Bronchial epithelial cell (primary cell): ENCODE measurements around the gene C14orf132. TPM values are rescaled to one million over a fixed set of nuclear protein-coding genes. Genes with fewer than 3 reads are reported as not detected.

ENCODE experiments used
- DNase-seq: peaks from one replicate; pipeline ENCODE4 v3.0.0-alpha.2; 2010; ENCODE audit warnings: low read depth
- FAIRE-seq: peaks from 2 replicates; lab custom pipeline; 2011; peaks lifted over from hg19 to GRCh38; lab: Jason Lieb, UNC
- H3K27me3 ChIP-seq: 2 replicates; pipeline ENCODE4 v1.5.1; 2011; ENCODE audit warnings: low read length; ENCODE audit not compliant: control insufficient read depth, insufficient read depth
- H3K36me3 ChIP-seq: 2 replicates; pipeline ENCODE4 v1.5.1; 2011; ENCODE audit warnings: low read length; ENCODE audit not compliant: control insufficient read depth, insufficient read depth
- H3K4me3 ChIP-seq: 2 replicates; pipeline ENCODE4 v1.5.1; 2011; ENCODE audit warnings: mild to moderate bottlenecking, low read depth, low read length, control low read depth
- CTCF ChIP-seq: IDR thresholded peaks from 2 replicates; pipeline ENCODE4 v1.5.1; 2011; ENCODE audit warnings: mild to moderate bottlenecking, moderate library complexity, low read length, control low read depth, inconsistent platforms; ENCODE audit not compliant: insufficient read depth, severe bottlenecking
- total RNA-seq: library from RNA; depleted of rRNA; stranded (reverse); fragments of >200 nt; gene quantifications from 2 replicates; pipeline ENCODE4 v1.2.1, GENCODE V29; 2014

The C14orf132 gene
- total RNA-seq, 1 donor from 2014 or later, result 1.1 TPM

DNA sequence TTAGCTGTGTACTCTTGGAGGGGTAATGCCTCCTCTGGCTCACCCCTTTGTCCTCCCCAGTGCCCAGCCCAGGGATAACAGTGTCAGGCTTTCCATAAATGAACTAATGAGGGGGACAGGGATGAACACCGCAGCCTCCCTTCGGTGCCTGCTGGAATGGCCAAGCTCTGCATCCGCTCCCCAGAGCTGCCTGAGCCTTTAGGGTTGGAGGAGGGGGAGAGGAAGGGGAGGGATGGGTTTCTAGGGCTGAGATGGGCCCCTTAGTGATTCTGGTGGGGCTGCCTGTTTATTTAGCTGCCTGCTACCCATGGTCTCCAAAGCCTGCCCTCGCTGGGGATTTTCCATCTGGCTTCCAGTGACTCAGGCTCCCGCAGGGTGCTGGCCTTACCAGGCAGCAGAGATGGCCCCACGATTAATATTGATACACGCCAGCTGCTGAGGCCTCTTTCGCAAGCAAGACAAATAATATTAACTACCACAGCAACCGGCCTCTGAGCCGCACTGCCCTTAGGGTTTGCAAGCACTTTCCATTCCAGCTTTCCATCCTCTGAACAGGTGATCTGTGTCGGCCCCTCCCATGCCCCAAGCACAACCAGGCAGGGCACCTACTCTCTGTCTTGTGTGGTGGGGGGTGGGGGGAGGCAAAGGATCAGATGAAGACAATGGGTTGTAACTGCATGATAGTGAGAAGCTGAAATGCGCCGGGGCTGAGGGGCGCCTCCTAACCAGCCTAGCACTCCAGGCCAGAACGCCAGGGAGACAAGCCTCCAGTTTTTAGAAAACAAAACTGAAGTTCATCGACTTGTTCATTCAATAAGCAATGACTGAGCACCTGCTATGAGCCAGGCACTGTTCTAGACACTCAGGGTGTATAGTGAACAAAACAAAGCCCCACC, 56.7 kb downstream of the C14orf132 start:
- peaks cover 17% of the 10 kb centered on the region for H3K27me3 ChIP-seq
- H3K4me3 ChIP-seq, result no peak overlapping the region
- peak; percentile 61 for DNase-seq
- H3K36me3 ChIP-seq, result no peaks in the 10 kb centered on the region
- FAIRE-seq, result no peak
- TF ChIP-seq CTCF, result no peak

DNA sequence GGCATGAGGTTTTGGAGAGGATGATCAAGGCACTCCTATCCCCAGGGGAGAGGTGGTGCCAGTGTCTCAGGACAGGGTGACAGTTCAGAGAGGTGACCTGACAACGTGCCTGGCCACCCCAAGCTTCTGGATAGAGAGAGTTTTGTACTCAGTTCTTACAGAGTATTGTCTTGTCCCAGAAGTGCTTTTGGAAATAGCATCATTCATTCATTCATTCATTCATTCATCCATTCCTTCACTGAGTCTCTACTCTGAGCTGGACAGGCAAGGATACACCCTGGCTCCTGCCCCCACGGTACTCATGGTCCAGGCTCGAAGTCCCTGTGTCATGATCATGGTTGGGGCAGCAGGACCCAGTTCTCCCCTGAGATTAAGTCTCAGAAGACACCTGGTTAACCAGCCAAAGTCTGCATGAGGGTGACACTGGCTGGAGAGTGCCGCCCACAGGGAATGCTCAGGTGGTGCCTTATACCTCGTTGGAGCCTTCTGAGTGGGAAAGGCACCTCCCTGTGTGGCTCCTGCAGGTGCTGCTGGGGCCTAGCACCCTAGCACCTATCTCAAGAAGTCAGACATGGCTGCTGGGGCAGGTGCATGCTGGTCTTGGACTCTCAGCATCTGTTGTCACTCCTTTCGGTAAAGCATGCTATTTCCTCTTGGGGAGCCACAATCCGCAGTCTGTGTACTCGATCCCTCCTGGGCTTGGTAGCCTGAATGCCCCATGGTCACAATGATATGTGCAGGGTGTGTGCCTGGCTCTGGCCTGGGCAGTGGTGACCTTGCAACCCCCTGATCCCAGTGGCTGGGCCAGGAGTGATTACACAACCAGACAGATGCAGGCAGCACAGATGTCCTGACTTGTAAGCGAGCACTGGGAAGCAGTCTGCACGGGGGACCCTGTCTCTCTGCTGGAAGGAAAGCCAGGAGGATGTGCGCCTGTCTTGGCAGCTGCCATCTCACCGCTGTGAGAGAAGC, 57.8 kb downstream of the C14orf132 start:
- H3K27me3 ChIP-seq, result peaks cover 15% of the 10 kb centered on the region
- no peaks in the 10 kb centered on the region for H3K36me3 ChIP-seq
- no peak overlapping the region for H3K4me3 ChIP-seq
- FAIRE-seq (no peak), DNase-seq (no peak)
- no peak for TF ChIP-seq CTCF

DNA sequence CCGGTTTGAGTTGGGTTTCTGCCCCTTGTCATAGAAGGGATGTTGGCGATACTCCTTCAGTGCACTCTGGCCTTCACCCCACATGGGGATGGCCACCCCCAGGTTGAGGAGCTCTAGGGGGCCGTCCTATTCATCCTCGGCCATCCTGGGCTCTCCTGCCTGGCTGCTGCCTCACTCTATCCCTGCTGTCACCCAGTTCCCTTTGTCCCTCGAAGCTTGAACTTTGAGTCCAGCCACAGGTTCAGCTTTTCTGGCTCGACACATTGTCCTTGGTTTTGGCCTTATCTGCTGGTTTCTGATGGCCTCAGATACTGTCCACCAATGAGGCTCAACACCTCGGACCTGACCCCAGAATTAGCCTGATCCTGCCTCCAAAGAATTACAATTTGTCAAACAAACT, 58.6 kb downstream of the C14orf132 start:
- FAIRE-seq (no peak), DNase-seq (no peak)
- no peaks in the 10 kb centered on the region for H3K36me3 ChIP-seq
- TF ChIP-seq CTCF, result no peak
- H3K27me3 ChIP-seq, result peaks cover 13% of the 10 kb centered on the region
- H3K4me3 ChIP-seq, result no peak overlapping the region

GRCh38 chr14:96098309-96098998, 59.3 kb downstream of the C14orf132 start:
- peak; percentile 91 for TF ChIP-seq CTCF
- no peak overlapping the region for H3K4me3 ChIP-seq
- no peaks in the 10 kb centered on the region for H3K36me3 ChIP-seq
- DNase-seq (peak; percentile 65), FAIRE-seq (no peak)
- H3K27me3 ChIP-seq, result peaks cover 13% of the 10 kb centered on the region

DNA sequence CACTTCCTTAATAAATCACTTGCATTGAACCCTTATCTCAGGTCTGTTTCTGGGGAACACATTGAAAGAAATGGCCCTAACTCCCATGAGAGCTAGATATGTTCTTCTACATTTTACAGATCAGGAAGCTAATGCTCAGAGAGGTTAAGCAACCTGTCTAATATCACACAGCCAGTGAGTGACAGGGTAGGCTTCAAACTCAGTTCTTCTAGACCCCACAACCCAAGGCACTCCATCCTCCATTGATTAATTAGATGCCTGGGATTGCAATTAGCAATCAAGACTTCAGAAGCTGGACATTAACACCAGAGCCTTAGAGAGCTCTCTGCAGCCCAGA, 59.8 kb downstream of the C14orf132 start:
- peaks cover 13% of the 10 kb centered on the region for H3K27me3 ChIP-seq
- no peak for FAIRE-seq
- H3K4me3 ChIP-seq, result no peak overlapping the region
- no peak for DNase-seq
- TF ChIP-seq CTCF, result no peak
- no peaks in the 10 kb centered on the region for H3K36me3 ChIP-seq
